ENCODE data around the gene NALCN.

NALCN gene

GRCh38 chr13:101010100-101010499 lies 406.2 kb downstream of the NALCN start:
- DNase-seq = no peak

DNA sequence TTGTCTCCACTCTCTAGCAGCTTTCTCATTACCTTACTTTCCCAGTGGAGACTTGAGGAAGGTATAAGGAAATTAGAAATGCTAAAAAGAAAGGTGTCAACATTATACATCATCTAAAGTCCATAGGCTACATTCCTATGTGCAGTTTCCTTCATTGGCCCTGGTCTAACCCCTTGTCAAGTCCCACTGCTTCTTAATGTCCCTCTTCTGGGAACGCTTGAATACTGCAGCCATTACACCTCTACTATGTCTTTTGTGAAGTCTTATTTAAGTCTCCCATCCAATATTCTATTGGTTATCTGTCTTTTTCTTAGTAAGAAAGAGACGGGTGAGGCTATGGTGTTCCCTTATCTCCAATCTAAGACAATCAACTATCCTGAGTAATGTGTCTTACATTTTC lies 409.1 kb downstream of the NALCN start:
- DNase-seq = no peak
